ENCODE data around the gene ANKRD18A.

DNA sequence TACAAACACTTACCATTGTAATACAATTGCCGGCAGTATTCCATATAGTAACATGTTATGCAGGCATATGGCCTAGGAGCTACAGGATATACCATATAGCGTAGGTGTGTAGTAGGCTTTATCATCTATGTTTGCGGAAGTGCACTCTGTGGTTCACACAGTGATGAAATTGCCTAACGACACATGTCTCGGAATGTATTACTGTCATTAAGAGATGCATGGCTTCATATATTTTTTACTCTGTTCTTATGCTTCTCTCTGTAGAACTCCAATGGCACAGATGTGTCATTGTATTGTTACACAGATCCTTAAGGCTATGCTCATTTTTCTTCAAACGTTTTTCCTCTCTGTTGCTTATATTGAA, 19.2 kb upstream of the ANKRD18A start:
- TF ChIP-seq POLR2A (IDR thresholded peaks at IDR 0.05; ENCODE audit: low read depth, low read length) (no peak), POLR2AphosphoS5 (IDR thresholded peaks at IDR 0.05; ENCODE audit: low read depth, low read length) (no peak), TAF1 (IDR thresholded peaks at IDR 0.05; ENCODE audit: low read depth, low read length) (no peak), PAX5 (IDR thresholded peaks at IDR 0.05; ENCODE audit: insufficient read depth, low read length, severe bottlenecking) (no peak), POU2F2 (IDR thresholded peaks at IDR 0.05; ENCODE audit: low read depth, low read length) (no peak)

All from GM12891 (cell line).